ENCODE results near the gene CENPH. TPM values are rescaled to one million over a fixed set of nuclear protein-coding genes. Genes with fewer than 3 reads are reported as not detected.
A peak's percentile ranks its signal among the peaks of the same experiment; 100 is the strongest.
"Not testable (repeated sequence)": the region's sequence is repeated elsewhere in the genome, so short reads cannot be mapped to it uniquely, and the experiment has no call there.

The CENPH gene, protein sequence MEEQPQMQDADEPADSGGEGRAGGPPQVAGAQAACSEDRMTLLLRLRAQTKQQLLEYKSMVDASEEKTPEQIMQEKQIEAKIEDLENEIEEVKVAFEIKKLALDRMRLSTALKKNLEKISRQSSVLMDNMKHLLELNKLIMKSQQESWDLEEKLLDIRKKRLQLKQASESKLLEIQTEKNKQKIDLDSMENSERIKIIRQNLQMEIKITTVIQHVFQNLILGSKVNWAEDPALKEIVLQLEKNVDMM
- 10 to 100 TPM; 93.0 to 95.2 TPM for total RNA-seq

DNA sequence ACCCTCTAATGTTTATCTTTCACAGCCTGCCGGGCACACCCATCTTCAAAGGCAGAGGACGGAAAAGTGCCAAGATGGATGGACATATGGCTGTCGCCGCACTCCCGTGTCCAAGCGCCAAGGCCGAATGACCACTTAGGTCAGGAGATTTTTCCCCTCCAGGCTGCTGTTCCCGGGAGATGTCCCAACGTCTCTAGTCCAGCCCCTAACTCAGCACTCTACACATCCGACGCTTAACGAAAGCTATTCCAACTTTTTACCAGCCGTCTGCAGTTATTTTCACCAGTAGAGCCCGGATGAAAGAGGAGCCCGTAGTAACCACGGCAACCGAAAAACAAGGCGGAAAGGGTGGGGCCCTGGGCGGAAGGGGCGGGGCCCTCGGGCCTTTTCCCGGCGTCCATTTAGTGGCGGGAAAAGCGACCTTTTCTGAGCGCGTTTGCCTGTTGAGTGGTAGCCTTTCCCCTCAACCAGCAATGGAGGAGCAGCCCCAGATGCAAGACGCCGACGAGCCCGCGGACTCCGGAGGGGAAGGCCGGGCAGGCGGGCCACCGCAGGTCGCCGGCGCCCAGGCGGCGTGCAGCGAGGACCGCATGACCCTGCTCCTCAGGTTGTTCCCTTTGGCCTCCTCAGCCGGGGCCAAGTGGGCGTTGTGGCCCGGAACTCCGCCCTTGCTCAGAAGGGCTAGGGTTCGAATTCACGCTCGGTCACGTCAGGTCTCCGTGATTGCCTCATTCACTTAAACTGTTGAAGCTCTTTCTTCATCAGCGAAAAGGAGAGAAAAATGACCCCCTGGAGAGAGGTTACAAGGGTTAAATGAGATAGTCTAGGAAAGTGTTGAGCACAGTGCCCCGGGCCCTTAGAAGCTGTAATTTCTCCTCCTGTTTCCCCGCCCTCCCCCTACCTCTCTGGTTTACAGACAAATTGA, at the start of gene CENPH:
TSS of gene CENPH (plus strand) at position 422 of the 925 bp plus-strand sequence. CDS start at position 474, 52 bp downstream.
- intact Hi-C loops (cut with micrococcal nuclease) = loop anchor here (1.0 to 2.0 kb wide), 7 partner anchors 22 to 180 kb away; partner anchors contain the start of genes AK6, CCDC125, CCNB1 and CDK7
- Mint-ChIP-seq H3K4me1 (ENCODE audit: low read depth) (peaks cover 13% of the 10 kb centered on the region), H3K9me3 (no peaks in the 10 kb centered on the region), H3K36me3 (ENCODE audit: low read depth) (peaks cover 18% of the 10 kb centered on the region), H3K27me3 (ENCODE audit: low read depth) (no peaks in the 10 kb centered on the region), H3K27ac (peak within 1 kb of the TSS; percentile 90), H3K4me3 (peak within 1 kb of the TSS; percentile 84)
- peak; percentile 96 for DNase-seq
- CTCF ChIA-PET = interaction anchor here (0.6 to 1.6 kb wide), 4 partner anchors 96 to 178 kb away, joined by 3 to 4 read pairs (median 4); partner anchors contain the start of gene SLC30A5

DNA sequence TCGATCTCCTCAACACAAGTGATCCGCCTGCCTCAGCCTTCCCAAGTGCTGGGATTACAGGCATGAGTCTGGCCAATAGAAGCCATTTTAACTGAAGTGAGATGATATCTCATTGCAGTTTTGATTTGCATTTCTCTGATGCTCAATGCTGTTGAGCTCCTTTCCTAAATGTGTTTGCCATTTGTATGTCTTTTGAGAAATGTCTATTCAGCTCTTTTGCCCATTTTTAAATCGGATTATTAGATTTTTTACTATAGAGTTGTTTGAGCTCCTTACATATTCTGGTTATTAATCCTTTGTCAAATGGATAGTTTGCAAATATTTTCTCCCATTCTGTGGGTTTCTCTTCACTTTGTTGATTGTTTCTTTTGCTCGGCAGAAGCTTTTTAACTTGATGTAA, 49.1 kb upstream of the CENPH start:
- H3K27me3 Mint-ChIP-seq (ENCODE audit: low read depth); H3K36me3 Mint-ChIP-seq (ENCODE audit: low read depth); DNase-seq; CTCF ChIA-PET; H3K4me1 Mint-ChIP-seq (ENCODE audit: low read depth); H3K27ac Mint-ChIP-seq; intact Hi-C loops (cut with micrococcal nuclease); H3K4me3 Mint-ChIP-seq: not testable (repeated sequence)
- H3K9me3 Mint-ChIP-seq = peaks cover 12% of the 10 kb centered on the region

GRCh38 chr5:69140827-69141226, 48.6 kb upstream of the CENPH start:
- CTCF ChIA-PET = no interaction called here
- H3K9me3 Mint-ChIP-seq = peaks cover 12% of the 10 kb centered on the region
- no peaks in the 10 kb centered on the region for H3K36me3 Mint-ChIP-seq (ENCODE audit: low read depth)
- no peaks in the 10 kb centered on the region for H3K4me1 Mint-ChIP-seq (ENCODE audit: low read depth)
- DNase-seq = no peak
- H3K27ac Mint-ChIP-seq = no peak overlapping the region
- H3K4me3 Mint-ChIP-seq = no peak overlapping the region
- intact Hi-C loops (cut with micrococcal nuclease) = no loop called here
- H3K27me3 Mint-ChIP-seq (ENCODE audit: low read depth) = no peaks in the 10 kb centered on the region

GRCh38 chr5:69148576-69148975, 40.8 kb upstream of the CENPH start:
- H3K36me3 Mint-ChIP-seq (ENCODE audit: low read depth); intact Hi-C loops (cut with micrococcal nuclease); H3K4me3 Mint-ChIP-seq; DNase-seq; H3K27ac Mint-ChIP-seq; H3K9me3 Mint-ChIP-seq; H3K27me3 Mint-ChIP-seq (ENCODE audit: low read depth); CTCF ChIA-PET; H3K4me1 Mint-ChIP-seq (ENCODE audit: low read depth): not testable (repeated sequence)

DNA sequence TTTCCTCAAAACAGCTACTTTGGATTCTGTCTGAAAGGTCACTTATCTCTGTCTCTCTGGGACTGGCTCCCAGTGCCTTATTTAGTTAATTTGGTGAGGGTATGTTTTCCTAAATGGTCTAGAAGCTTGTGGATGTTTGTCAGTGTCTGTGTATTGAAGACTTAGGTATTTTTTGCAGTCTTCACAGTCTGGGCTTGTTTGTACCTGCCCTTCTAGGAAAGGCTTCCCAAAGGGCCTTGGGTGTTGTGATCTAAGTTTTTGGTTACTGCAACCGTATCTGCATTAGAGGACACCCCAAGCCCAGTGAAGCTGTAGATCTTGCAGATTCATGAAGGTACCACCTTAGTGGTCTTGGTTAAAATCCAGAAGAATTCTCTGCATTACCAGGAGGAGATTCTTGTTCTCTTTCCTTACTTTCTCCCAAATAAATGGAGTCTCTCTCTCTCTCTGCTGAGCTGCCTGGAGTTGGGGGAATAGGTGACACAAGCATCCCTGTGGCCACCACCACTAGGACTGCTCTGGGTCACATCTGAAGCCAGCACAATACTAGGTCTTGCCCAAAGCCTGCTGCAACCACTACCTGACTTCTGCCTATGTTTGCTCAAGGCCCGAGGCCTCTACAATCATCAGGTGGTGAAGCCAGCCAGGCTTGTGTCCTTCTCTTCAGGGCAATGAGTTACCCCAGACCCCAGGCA, 40.3 kb upstream of the CENPH start:
- no peaks in the 10 kb centered on the region for H3K9me3 Mint-ChIP-seq
- no peak for DNase-seq

DNA sequence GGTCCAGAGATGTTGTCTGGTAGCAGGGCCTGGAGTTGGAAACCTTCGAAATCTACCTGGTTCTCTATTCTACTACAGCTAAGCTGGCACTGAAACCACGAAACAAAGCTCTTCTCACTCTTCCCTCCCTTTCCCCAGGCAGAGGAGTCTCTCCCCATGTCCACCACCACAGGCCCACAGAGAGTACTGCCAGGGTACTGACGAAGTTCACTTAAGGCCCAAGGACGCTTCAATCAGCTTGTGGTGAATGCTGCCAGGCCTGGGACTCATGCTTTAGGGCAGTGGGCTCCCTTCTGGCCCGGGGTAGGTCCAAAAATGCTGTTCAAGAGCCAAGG, 39.7 kb upstream of the CENPH start:
- Mint-ChIP-seq H3K4me3 (no peak overlapping the region), H3K27ac (no peak overlapping the region), H3K27me3 (ENCODE audit: low read depth) (no peaks in the 10 kb centered on the region), H3K9me3 (no peaks in the 10 kb centered on the region), H3K4me1 (ENCODE audit: low read depth) (no peaks in the 10 kb centered on the region), H3K36me3 (ENCODE audit: low read depth) (no peaks in the 10 kb centered on the region)
- CTCF ChIA-PET = no interaction called here
- no peak for DNase-seq
- intact Hi-C loops (cut with micrococcal nuclease) = no loop called here

More for the DNA sequence above, 40.3 kb upstream of the CENPH start:
- Mint-ChIP-seq H3K4me3 (no peak overlapping the region), H3K27ac (no peak overlapping the region), H3K27me3 (ENCODE audit: low read depth) (no peaks in the 10 kb centered on the region), H3K36me3 (ENCODE audit: low read depth) (no peaks in the 10 kb centered on the region), H3K4me1 (ENCODE audit: low read depth) (no peaks in the 10 kb centered on the region)
- intact Hi-C loops (cut with micrococcal nuclease) = no loop called here
- CTCF ChIA-PET = no interaction called here

DNA sequence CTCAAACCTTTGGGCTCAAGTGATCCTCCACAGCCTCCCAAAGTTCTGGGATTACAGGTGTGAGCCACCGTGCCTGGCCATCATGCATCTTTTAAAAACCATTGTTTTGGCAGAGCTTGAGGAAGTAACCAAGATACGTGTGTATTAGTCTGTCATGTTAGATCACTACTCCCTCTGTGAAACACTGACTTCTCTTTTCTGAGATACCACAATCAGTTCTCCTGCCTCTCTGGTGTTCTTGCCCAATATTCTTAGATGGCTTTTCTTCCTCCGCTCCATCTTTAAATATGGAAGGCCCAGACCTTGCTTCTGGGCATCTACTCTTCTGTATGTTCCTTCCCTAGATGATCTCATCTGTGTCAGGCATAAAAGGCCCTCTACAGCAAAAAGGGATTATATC, 36.7 kb upstream of the CENPH start:
- Mint-ChIP-seq H3K4me3 (no peak overlapping the region), H3K36me3 (ENCODE audit: low read depth) (no peaks in the 10 kb centered on the region), H3K27ac (no peak overlapping the region), H3K4me1 (ENCODE audit: low read depth) (no peaks in the 10 kb centered on the region), H3K9me3 (no peaks in the 10 kb centered on the region), H3K27me3 (ENCODE audit: low read depth) (no peaks in the 10 kb centered on the region)
- DNase-seq = no peak
- intact Hi-C loops (cut with micrococcal nuclease) = no loop called here
- CTCF ChIA-PET = interaction anchor here (0.6 kb wide), 2 partner anchors 106 to 182 kb away, joined by 3 read pairs; no protein-coding TSS in a partner anchor

GRCh38 chr5:69156456-69156855, 32.9 kb upstream of the CENPH start:
- Mint-ChIP-seq H3K27me3 (ENCODE audit: low read depth) (no peaks in the 10 kb centered on the region), H3K36me3 (ENCODE audit: low read depth) (no peaks in the 10 kb centered on the region), H3K4me3 (no peak overlapping the region), H3K27ac (no peak overlapping the region), H3K4me1 (ENCODE audit: low read depth) (no peaks in the 10 kb centered on the region), H3K9me3 (no peaks in the 10 kb centered on the region)
- CTCF ChIA-PET = interaction anchor here (0.6 kb wide), 1 partner anchor 90 kb away, joined by 3 read pairs; no protein-coding TSS in a partner anchor
- intact Hi-C loops (cut with micrococcal nuclease) = no loop called here
- no peak for DNase-seq

- intact Hi-C loops (cut with micrococcal nuclease) = no loop called here
- Mint-ChIP-seq H3K27me3 (ENCODE audit: low read depth) (no peaks in the 10 kb centered on the region), H3K9me3 (no peaks in the 10 kb centered on the region), H3K4me1 (ENCODE audit: low read depth) (no peaks in the 10 kb centered on the region), H3K27ac (no peak overlapping the region), H3K36me3 (ENCODE audit: low read depth) (no peaks in the 10 kb centered on the region), H3K4me3 (no peak overlapping the region)
- DNase-seq = no peak
- CTCF ChIA-PET = interaction anchor here (0.6 to 1.6 kb wide), 2 partner anchors 16 to 64 kb away, joined by 3 to 4 read pairs; partner anchors contain the start of gene SLC30A5
Measured at GRCh38 chr5:69158039-69158438, 31.3 kb upstream of the CENPH start.

- H3K27me3 Mint-ChIP-seq (ENCODE audit: low read depth) = no peaks in the 10 kb centered on the region
- no peak for DNase-seq
- no peaks in the 10 kb centered on the region for H3K4me1 Mint-ChIP-seq (ENCODE audit: low read depth)
- no peaks in the 10 kb centered on the region for H3K36me3 Mint-ChIP-seq (ENCODE audit: low read depth)
- no peak overlapping the region for H3K4me3 Mint-ChIP-seq
- H3K27ac Mint-ChIP-seq = no peak overlapping the region
- CTCF ChIA-PET = interaction anchor here (0.6 kb wide), 1 partner anchor 178 kb away, joined by 3 read pairs; no protein-coding TSS in a partner anchor
- intact Hi-C loops (cut with micrococcal nuclease) = no loop called here
- H3K9me3 Mint-ChIP-seq = no peaks in the 10 kb centered on the region
Measured at GRCh38 chr5:69160651-69161050, 28.7 kb upstream of the CENPH start.

DNA sequence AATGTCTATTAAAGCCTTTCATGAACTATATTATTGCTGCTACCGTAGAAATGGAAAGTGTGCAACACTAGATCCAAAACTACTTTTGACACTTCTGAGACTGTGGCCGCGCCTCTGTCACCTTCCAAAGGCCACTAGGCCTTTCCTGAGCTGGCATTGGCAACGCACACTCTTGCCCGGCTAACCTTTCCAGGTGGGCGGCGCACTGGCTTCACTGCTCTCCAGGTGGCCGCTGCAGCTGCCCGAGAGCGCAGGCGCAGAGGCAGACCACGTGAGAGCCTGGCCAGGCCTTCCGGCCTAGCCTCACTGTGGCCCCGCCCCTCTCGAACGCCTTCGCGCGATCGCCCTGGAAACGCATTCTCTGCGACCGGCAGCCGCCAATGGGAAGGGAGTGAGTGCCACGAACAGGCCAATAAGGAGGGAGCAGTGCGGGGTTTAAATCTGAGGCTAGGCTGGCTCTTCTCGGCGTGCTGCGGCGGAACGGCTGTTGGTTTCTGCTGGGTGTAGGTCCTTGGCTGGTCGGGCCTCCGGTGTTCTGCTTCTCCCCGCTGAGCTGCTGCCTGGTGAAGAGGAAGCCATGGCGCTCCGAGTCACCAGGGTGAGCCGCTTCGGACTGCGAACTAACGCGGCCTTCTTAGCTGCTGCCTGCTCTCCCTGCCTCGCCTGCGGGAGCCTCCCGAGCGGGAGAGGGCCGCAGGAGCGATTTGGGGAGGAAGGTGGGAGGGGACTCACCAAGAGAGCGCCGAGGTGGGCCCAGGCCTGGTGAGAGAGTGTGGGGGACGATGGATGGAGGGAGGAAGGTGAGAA, 22.5 kb upstream of the CENPH start, which contains the start of gene CCNB1:
TSS of gene CCNB1 (plus strand) at position 465 of the 807 bp plus-strand sequence. CDS start at position 578, 113 bp downstream.
- Mint-ChIP-seq H3K4me1 (ENCODE audit: low read depth) (peaks cover 20% of the 10 kb centered on the region), H3K27ac (peak within 1 kb of the TSS; percentile 87), H3K27me3 (ENCODE audit: low read depth) (no peaks in the 10 kb centered on the region), H3K36me3 (ENCODE audit: low read depth) (peaks cover 35% of the 10 kb centered on the region), H3K9me3 (no peaks in the 10 kb centered on the region), H3K4me3 (peak within 1 kb of the TSS; percentile 95)
- intact Hi-C loops (cut with micrococcal nuclease) = loop anchor here (1.0 to 2.0 kb wide), 7 partner anchors 22 to 202 kb away; partner anchors contain the start of genes AK6, CDK7, CENPH and RAD17
- CTCF ChIA-PET = interaction anchor here (0.6 to 1.0 kb wide), 3 partner anchors 12 to 73 kb away, joined by 3 to 6 read pairs (median 4); partner anchors contain the start of gene SLC30A5
- DNase-seq = peak; percentile 99
